Tibial nerve (tissue), 4 donors: Measurements from ENCODE around the gene ADAM33.

ENCODE experiments used
- EP300 ChIP-seq, 2 donors: sonication (generic); formaldehyde crosslinking; IDR thresholded peaks; one replicate each; pipeline ENCODE4 v1.6.1; 2017; ENCODE audit warnings: antibody characterized with exemption in 2 of 2, mild to moderate bottlenecking in 1 of 2
- POLR2A ChIP-seq, 2 donors: fragments of 450-650 bp; IDR thresholded peaks; one replicate each; pipeline ENCODE4 v1.6.1; 2017; ENCODE audit warnings: antibody characterized with exemption in 2 of 2, mild to moderate bottlenecking in 2 of 2, moderate library complexity in 2 of 2
- TF ChIP-seq, protein P1 (sequence below), 5 experiments: fragments of 200-600 bp in 3 of 5; fragments of 450-650 bp in 2 of 5; sonication (generic) in 3 of 5; IDR thresholded peaks; one replicate each; pipeline ENCODE4 v1.5.1; 2016 to 2019; ENCODE audit warnings: antibody characterized with exemption in 5 of 5, mild to moderate bottlenecking in 3 of 5, moderate library complexity in 2 of 5

DNA sequence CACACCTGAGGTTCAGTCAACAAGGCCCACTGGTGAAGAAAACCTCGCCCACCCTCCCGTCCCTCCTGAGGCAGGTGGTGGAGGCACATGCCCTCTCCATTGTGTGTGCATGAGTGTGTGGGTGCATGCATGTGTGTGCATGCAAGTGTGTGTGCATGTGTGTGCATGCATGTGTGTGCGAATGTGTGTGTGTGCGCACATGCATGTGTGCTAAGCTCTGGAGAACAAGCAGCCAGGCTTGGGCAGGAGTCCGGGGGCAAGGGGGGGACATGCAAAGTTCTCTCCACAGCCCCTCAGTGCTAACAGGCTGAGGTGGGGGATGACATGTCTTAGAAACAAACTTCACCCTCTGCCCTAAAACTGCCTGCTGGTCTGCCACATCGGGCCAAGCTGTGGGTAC is 47.6 kb upstream of the ADAM33 start:
- TF ChIP-seq, protein P1, sequence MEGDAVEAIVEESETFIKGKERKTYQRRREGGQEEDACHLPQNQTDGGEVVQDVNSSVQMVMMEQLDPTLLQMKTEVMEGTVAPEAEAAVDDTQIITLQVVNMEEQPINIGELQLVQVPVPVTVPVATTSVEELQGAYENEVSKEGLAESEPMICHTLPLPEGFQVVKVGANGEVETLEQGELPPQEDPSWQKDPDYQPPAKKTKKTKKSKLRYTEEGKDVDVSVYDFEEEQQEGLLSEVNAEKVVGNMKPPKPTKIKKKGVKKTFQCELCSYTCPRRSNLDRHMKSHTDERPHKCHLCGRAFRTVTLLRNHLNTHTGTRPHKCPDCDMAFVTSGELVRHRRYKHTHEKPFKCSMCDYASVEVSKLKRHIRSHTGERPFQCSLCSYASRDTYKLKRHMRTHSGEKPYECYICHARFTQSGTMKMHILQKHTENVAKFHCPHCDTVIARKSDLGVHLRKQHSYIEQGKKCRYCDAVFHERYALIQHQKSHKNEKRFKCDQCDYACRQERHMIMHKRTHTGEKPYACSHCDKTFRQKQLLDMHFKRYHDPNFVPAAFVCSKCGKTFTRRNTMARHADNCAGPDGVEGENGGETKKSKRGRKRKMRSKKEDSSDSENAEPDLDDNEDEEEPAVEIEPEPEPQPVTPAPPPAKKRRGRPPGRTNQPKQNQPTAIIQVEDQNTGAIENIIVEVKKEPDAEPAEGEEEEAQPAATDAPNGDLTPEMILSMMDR (IDR thresholded peaks at IDR 0.05) = no peak
- no peak for TF ChIP-seq EP300 (IDR thresholded peaks at IDR 0.05)
- TF ChIP-seq POLR2A (IDR thresholded peaks at IDR 0.05) = no peak
